ENCODE data around the gene OR5H6.

DNA sequence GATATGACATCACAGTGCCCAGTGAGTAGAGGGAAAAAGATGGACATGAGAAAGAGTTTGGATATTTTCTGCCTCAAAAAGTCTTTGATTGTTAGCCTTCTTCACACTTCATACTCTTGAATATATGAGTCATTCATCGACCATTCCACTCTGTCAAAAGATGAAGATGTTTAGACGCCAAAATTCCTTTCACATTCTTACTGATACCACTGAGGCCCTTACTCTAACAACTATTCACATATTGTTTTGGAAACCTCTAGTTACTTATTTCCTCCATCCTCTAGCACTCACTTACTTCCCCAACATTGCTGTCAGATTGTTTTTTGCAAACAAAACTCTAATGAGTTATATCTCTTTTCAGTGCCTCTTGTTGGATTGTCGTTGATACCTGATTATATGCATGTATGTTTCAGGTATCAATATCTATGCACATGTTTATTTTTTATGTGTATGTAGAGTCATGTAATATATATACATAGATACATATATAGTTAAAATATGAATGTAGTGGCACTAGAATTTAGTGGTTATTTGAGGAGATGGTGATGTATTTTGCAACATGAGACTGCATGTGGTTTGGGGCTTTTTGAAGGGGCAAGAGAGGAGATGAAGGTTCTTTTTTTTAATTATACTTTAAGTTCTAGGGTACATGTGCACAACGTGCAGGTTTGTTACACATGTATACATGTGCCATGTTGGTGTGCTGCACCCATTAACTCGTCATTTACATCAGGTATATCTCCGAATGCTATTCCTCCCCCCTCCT lies 40.0 kb upstream of the OR5H6 start:
- TF ChIP-seq, protein P1, sequence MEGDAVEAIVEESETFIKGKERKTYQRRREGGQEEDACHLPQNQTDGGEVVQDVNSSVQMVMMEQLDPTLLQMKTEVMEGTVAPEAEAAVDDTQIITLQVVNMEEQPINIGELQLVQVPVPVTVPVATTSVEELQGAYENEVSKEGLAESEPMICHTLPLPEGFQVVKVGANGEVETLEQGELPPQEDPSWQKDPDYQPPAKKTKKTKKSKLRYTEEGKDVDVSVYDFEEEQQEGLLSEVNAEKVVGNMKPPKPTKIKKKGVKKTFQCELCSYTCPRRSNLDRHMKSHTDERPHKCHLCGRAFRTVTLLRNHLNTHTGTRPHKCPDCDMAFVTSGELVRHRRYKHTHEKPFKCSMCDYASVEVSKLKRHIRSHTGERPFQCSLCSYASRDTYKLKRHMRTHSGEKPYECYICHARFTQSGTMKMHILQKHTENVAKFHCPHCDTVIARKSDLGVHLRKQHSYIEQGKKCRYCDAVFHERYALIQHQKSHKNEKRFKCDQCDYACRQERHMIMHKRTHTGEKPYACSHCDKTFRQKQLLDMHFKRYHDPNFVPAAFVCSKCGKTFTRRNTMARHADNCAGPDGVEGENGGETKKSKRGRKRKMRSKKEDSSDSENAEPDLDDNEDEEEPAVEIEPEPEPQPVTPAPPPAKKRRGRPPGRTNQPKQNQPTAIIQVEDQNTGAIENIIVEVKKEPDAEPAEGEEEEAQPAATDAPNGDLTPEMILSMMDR (IDR thresholded peaks at IDR 0.05), result no peak
- no peak for TF ChIP-seq POLR2A (IDR thresholded peaks at IDR 0.05; ENCODE audit: low read depth)
- no peak for TF ChIP-seq EP300 (IDR thresholded peaks at IDR 0.05)
